PC-9 (cell line): ENCODE measurements around the gene CD81. TPM values are rescaled to one million over a fixed set of nuclear protein-coding genes. Genes with fewer than 3 reads are reported as not detected.
"Not testable (repeated sequence)": the region's sequence is repeated elsewhere in the genome, so short reads cannot be mapped to it uniquely, and the experiment has no call there.

ENCODE experiments used
- BruUV-seq: library from RNA; stranded (reverse); fragments of 400-500 nt; replicated peaks from 2 replicates; lab custom pipeline; 2021; lab: Mats Ljungman, UMichigan
- CTCF ChIA-PET: fragments of 300-600 bp; sonication (Branson Sonifier 250); formaldehyde crosslinking; loops from one replicate; lab custom pipeline; 2022; ENCODE audit warnings: antibody characterized with exemption; lab: Charles Lee
- POLR2A ChIA-PET: fragments of 300-600 bp; sonication (Branson Sonifier 250); formaldehyde crosslinking; loops from one replicate; lab custom pipeline; 2022; ENCODE audit warnings: antibody characterized with exemption; ENCODE audit not compliant: unreplicated experiment; lab: Charles Lee
- DNase-seq, 2 experiments: peaks; one replicate each; pipeline versions ENCODE4 v3.0.0 to v3.0.0-alpha.2; 2015 to 2022; ENCODE audit warnings: mixed read lengths in 1 of 2
- H2AFZ ChIP-seq: fragments of 200-600 bp; sonication (generic); 2 replicates; pipeline ENCODE4 v1.8.1; 2017; ENCODE audit warnings: antibody characterized with exemption
- H3F3A ChIP-seq: fragments of 200-600 bp; sonication (generic); 2 replicates; pipeline ENCODE4 v1.8.1; 2017; ENCODE audit warnings: antibody characterized with exemption, mild to moderate bottlenecking, low read depth; ENCODE audit not compliant: insufficient read depth
- H3K27ac ChIP-seq: fragments of 200-600 bp; sonication (generic); 2 replicates; pipeline ENCODE4 v1.6.1; 2016; ENCODE audit warnings: mixed run types
- H3K27me3 ChIP-seq: fragments of 200-600 bp; sonication (generic); 2 replicates; pipeline ENCODE4 v1.6.1; 2016; ENCODE audit warnings: low read depth, mixed run types; ENCODE audit not compliant: insufficient read depth
- H3K36me3 ChIP-seq: fragments of 200-600 bp; sonication (generic); 2 replicates; pipeline ENCODE4 v1.6.1; 2016; ENCODE audit warnings: low read depth, mixed run types
- H3K4me1 ChIP-seq: fragments of 200-600 bp; sonication (generic); replicated peaks from 2 replicates; pipeline ENCODE4 v1.6.1; 2016; ENCODE audit warnings: mixed run types; ENCODE audit not compliant: insufficient read depth
- H3K4me2 ChIP-seq: fragments of 200-600 bp; sonication (generic); 2 replicates; pipeline ENCODE4 v1.6.1; 2017; ENCODE audit warnings: mixed run types
- H3K4me3 ChIP-seq: fragments of 200-600 bp; sonication (generic); 2 replicates; pipeline ENCODE4 v1.6.1; 2016; ENCODE audit warnings: mixed run types
- H3K79me2 ChIP-seq: fragments of 200-600 bp; sonication (generic); 2 replicates; pipeline ENCODE4 v1.6.1; 2017; ENCODE audit warnings: low read depth, mixed run types
- H3K9me2 ChIP-seq: fragments of 200-600 bp; sonication (generic); 2 replicates; pipeline ENCODE4 v1.8.1; 2017; ENCODE audit warnings: mild to moderate bottlenecking; ENCODE audit not compliant: insufficient read depth
- H3K9me3 ChIP-seq: fragments of 200-600 bp; sonication (generic); 2 replicates; pipeline ENCODE4 v1.8.1; 2016; ENCODE audit warnings: low read depth; ENCODE audit not compliant: insufficient read depth
- H4K20me1 ChIP-seq: fragments of 200-600 bp; sonication (generic); 2 replicates; pipeline ENCODE4 v1.8.1; 2017; ENCODE audit not compliant: insufficient read depth
- CTCF ChIP-seq: fragments of 200-600 bp; sonication (generic); conservative IDR thresholded peaks from 2 replicates; pipeline ENCODE4 v1.6.1; 2017; ENCODE audit warnings: mixed run types, antibody characterized with exemption, mild to moderate bottlenecking, moderate library complexity
- EZH2 ChIP-seq: fragments of 200-600 bp; sonication (generic); IDR thresholded peaks from 2 replicates; pipeline ENCODE4 v1.8.0; 2017; ENCODE audit warnings: antibody characterized with exemption, low read depth
- intact Hi-C: fragments of 100-400 bp; cut with micrococcal nuclease; formaldehyde crosslinking; loops from one replicate; pipeline ENCODE4 v1.10.0; 2022; ENCODE audit not compliant: unreplicated experiment
- total RNA-seq: library from RNA; stranded (reverse); gene quantifications from 2 replicates; pipeline ENCODE4 v1.2.3, GENCODE V29; 2021

The CD81 gene
- total RNA-seq, 1 experiment from 2014 or later, result 180 TPM

DNA sequence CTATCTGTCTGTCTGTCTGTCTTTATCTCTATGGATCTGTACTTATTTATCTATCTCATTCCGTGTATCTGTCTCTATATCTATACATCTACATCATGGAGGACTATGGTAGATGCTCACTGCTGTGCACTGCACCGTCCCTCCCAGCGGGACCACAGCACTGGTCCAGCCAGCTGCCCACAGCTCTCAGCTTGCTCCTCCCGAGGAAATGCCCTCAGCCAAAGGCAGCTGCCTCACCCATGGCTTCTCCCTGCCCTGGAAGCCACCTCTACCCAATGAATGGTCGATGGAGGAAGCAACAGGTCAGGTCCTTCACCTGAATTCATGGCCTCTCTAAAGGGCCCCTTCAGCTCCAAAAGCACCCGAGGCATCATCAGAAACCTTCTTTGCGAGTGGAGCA is 14.7 kb upstream of the CD81 start:
- H3K79me2 ChIP-seq, result no peaks in the 10 kb centered on the region
- TF ChIP-seq EZH2, result no peak
- no peak for TF ChIP-seq CTCF
- POLR2A ChIA-PET, result no interaction called here

DNA sequence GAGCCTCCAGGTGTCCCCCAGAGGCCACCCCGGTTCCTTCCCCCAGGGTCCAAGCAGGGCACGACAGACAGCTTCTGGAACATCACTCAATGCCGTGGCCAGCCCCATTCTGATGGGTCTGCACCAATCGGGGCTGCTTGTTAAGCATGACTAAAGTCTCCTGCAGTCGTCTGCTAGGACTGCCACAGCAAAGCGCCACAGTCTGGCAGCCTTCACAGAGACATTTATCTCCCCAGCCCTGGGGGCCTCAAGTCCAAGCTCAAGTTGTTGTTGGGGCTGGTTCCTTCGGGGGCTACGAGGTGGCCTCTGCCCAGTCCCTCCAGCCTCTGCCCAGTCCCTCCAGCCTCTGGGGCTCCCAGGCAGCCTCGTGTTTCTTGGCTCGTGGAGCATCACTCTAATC is 14.0 kb upstream of the CD81 start:
- H3K36me3 ChIP-seq, result no peaks in the 10 kb centered on the region
- ChIA-PET POLR2A (no interaction called here), CTCF (no interaction called here)
- H3K79me2 ChIP-seq, result no peaks in the 10 kb centered on the region
- no peak overlapping the region for H3K4me2 ChIP-seq
- no peaks in the 10 kb centered on the region for H3K9me3 ChIP-seq
- H4K20me1 ChIP-seq, result no peaks in the 10 kb centered on the region
- H3K9me2 ChIP-seq, result no peaks in the 10 kb centered on the region
- BruUV-seq, result no TSS peak
- H3K27me3 ChIP-seq, result peaks cover 3% of the 10 kb centered on the region; the same call in 1 of the 2 replicates
- DNase-seq, result no peak
- H3K4me3 ChIP-seq, result no peak overlapping the region
- H2AFZ ChIP-seq, result no peak overlapping the region
- intact Hi-C loops, result no loop called here
- TF ChIP-seq CTCF (no peak), EZH2 (no peak)
- no peak overlapping the region for H3K27ac ChIP-seq
- no peaks in the 10 kb centered on the region for H3K4me1 ChIP-seq
- no peaks in the 10 kb centered on the region for H3F3A ChIP-seq

More for the DNA sequence above, 14.7 kb upstream of the CD81 start:
- H3K9me2 ChIP-seq, result no peaks in the 10 kb centered on the region
- H3K36me3 ChIP-seq, result no peaks in the 10 kb centered on the region
- H3K4me1 ChIP-seq, result no peaks in the 10 kb centered on the region
- H3K27me3 ChIP-seq, result peaks cover 3% of the 10 kb centered on the region; the same call in 1 of the 2 replicates
- H3K27ac ChIP-seq, result no peak overlapping the region
- no peak overlapping the region for H2AFZ ChIP-seq
- no peak overlapping the region for H3K4me2 ChIP-seq
- H4K20me1 ChIP-seq, result no peaks in the 10 kb centered on the region
- DNase-seq, result no peak
- H3K9me3 ChIP-seq, result no peaks in the 10 kb centered on the region
- no TSS peak for BruUV-seq
- H3F3A ChIP-seq, result no peaks in the 10 kb centered on the region
- H3K4me3 ChIP-seq, result no peak overlapping the region
- CTCF ChIA-PET, result no interaction called here
- intact Hi-C loops, result no loop called here

DNA sequence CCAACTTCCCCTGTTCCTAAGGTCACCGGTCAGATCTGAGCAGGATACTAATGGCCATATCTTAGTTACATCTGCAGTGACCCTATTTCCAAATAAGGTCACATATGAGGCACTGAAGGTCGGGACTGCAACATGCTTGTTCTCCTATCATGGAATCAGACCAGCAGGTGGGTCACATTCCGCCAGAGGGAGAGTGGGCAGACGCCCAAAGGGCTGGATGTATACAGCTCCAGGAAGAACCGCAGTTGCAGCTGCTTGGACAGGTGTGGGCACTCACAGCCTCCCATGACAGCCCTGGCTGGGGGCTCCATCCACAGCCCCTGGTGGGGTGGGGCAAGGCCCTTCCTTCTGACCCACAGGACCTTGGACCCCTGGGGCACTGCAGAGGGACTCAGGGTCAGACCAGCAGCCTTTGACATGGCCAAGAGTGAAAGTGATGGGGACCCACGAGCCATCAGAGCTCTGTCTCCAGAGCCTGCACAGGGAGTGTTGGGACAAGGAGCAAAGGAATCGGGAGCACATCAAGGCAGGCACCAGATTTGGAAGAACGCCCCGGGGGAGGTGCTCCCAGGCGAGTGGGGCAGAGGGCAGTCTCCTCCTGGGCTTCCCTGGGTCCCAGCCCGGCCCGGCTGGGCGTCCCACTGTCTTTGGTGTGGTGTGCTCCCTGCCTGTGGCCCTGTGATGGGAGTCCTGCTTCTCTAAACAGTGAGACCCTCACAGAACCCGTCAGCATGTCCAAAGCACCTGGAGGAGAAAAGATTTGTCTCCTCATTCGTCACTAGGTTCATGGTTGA is 13.3 kb upstream of the CD81 start:
- Histone ChIP-seq H3K4me2 (no peak overlapping the region), H3K9me3 (no peaks in the 10 kb centered on the region), H3K79me2 (no peaks in the 10 kb centered on the region), H3K36me3 (no peaks in the 10 kb centered on the region), H3K27ac (no peak overlapping the region), H4K20me1 (no peaks in the 10 kb centered on the region), H3K4me1 (no peaks in the 10 kb centered on the region), H2AFZ (no peak overlapping the region), H3K4me3 (no peak overlapping the region), H3K27me3 (peaks cover 3% of the 10 kb centered on the region; the same call in 1 of the 2 replicates), H3K9me2 (no peaks in the 10 kb centered on the region), H3F3A (no peaks in the 10 kb centered on the region)
- TF ChIP-seq CTCF, result no peak
- CTCF ChIA-PET, result no interaction called here
- intact Hi-C loops, result no loop called here
- no peak for DNase-seq
- POLR2A ChIA-PET, result no interaction called here
- BruUV-seq, result no TSS peak

DNA sequence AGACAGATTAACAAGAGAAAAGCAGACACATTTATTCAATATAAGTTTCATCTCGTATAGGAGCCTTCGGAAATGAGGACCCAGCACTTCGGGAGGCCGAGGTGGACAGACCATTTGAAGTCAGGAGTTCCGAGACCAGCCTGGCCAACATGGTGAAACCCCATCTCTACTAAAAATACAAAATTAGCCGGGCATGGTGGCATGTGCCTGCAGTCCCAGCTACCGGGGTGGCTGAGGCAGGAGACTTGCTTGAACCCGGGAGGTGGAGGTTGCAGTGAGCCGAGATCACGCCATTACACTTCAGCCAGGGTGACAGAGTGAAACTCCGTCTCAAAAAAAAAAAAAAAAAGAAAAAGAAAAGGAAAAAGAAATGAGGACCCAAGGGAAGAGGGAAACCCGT is 12.7 kb upstream of the CD81 start:
- H3K27me3 ChIP-seq, POLR2A ChIA-PET, CTCF ChIA-PET: not testable (repeated sequence)

More for the DNA sequence above, 12.7 kb upstream of the CD81 start:
- H3K9me3 ChIP-seq, H4K20me1 ChIP-seq, H3K9me2 ChIP-seq, DNase-seq, intact Hi-C loops, H3K4me1 ChIP-seq, H3K4me2 ChIP-seq, H3K79me2 ChIP-seq, BruUV-seq, H3K36me3 ChIP-seq, H3F3A ChIP-seq, H3K27ac ChIP-seq, H2AFZ ChIP-seq, H3K4me3 ChIP-seq: not testable (repeated sequence)
